NCI-H1417 (cell line): ENCODE data around the gene SLC39A13.
A peak's percentile ranks its signal among the peaks of the same experiment; 100 is the strongest.

Experiments
- DNase-seq, 3 experiments: peaks; one replicate each; lab custom pipeline; 2025; lab: John Stamatoyannopoulos, UW

Gene SLC39A13

GRCh38 chr11:47430524-47430923 lies 22.1 kb downstream of the SLC39A13 start:
- DNase-seq, result no peak

DNA sequence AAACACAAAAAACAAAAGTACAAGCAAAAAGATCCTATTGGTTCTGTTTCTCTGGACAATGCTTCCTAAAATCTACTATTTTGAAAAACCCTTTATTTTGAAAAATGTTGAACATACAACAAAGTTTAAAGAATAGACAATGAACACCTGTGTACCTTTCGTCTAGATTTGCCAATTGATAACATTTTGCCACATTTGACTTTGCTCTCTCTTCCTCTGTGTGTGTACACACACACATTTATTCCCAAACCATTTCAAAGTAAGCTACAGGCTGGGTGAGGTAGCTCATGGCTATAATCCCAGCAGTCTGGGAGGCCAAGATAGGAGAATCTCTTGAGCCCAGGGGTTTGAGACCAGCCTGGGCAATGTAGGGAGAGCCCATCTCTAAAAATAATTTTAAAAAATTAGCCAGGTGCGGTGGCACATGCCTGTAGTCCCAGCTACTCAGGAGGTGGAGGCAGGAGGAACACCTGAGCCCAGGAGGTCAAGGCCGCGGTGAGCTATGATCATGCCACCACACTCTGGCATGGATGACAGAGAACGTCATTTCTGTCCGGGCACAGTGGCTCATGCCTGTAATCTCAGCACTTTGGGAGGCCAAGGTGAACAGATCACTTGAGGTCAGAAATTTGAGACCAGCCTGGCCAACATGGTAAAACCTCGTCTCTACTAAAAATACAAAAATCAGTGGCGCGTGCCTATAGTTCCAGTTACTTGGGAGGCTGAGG lies 23.1 kb downstream of the SLC39A13 start:
- DNase-seq, result no peak

DNA sequence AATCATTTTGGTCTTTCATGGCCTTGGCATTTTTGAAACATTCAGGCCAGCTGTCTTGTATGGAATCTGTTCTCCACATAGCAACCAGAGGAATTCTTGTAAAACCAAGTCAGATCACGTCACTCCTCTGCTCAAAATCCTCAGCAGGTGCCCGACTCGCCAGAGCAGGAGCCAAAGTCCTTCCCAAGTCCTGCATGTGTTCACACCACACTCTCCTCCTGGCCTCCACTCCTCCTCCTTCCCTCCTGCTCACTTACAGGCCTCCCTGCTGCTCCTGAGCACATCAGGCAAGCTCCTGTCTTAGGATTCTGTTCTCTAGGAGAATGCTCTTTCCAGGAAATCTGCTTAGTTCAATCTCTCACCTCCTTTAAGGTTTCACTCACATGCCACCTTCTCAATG lies 24.8 kb downstream of the SLC39A13 start:
- no peak for DNase-seq

DNA sequence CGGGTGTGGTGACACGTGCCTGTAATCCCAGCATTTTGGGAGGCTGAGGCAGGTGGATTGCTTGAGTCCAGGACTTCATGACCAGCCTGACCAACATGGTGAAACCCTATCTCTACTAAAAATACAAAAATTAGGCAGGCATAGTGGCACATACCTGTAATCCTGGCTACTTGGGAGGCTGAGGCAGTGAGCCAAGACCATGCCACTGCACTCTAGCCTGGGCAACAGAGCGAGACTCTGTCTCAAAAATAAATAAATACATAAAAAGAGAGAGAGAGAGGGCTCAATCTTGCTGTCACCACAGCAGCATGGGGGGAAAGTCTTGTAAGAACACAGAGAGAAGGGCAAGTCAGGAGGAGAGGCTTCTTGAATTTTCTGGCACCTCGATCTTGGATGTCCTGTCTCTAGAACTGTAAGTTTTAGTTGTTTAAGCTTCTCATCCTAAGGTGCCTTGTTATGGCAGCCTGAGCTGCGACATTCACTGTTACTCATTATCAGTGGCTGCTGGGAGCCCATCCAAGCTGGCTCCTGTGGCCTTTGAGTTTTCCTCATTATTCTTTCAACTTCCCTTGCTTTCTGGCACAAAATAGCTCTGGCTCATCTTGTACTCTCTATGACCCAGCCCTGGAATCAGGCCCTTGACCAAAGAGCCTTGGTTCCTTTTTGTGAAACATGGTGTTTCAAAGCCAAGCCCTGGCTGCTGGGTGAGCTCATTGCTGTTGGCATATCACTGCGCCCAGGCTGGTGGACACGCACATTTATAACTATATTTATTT lies 25.8 kb downstream of the SLC39A13 start:
- no peak for DNase-seq

DNA sequence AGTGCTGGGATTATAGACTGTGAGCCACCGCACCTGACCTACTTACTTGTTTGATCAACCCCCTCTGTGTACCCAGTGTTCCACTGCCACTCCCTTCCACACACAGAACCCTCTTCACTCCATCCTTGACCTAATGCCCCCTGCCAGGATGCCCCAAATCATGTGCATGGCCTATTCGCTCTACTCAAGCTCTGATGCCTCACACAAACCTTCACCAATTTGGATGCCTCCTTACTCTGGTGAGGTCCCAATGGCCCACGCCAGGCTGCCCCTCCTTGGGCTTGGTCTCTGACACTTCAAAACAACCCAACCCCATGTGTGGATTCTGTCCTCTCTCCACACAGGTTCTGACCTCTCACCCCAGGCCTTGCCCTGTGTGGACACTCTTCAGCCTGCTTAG lies 27.3 kb downstream of the SLC39A13 start:
- no peak for DNase-seq

DNA sequence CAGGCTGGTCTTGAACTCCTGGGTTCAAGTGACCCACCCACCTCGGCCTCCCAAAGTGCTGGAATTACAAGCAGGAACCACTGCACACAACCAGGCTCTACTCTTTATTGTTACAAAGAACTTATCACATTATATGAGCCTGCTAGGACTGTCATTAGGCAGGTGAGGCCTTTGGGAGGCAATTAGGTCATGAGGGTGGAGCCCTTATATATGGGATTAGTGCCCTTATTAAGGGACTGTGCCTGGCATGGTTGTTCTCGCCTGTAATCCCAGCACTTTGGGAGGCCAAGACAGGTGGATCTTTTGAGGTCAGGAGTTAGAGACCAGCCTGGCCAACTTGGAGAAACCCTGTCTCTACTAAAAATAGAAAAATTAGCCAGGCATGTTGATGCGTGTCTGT lies 28.3 kb downstream of the SLC39A13 start:
- no peak for DNase-seq

GRCh38 chr11:47437218-47437745 lies 28.9 kb downstream of the SLC39A13 start:
- DNase-seq, result no peak

DNA sequence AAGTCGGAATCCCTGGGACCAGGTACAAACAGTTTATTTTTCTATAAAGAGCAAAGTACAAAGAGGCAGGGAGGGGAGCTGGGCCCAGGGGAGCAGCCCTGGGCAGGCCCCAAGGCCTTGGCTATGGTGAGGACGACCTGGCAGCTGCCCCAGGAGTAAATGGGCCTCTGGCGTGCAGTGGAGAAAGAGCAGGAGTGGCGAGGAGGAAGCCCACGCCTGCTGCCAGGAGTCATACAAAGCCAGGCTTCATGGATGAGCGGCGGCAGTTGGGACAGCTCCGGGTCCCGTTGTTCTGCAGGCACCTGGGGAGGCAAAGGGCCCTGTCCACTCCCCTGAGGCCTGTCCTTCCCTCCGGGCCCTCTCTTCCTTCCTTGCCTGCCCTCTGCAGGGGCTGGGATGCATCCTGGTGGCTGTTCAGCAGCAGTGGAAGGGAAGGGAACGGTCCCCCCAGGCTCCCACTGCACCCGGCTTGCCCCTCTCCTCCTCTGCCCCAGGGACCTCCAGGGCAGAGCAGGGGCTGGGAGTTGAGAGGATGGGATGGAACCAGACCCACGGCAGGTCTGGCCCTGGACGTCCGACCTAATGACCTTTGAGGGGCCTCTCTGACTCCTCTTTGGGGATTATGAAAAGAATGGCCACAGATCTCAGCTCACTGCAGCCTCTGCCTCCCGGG lies 29.5 kb downstream of the SLC39A13 start:
- DNase-seq, result no peak

DNA sequence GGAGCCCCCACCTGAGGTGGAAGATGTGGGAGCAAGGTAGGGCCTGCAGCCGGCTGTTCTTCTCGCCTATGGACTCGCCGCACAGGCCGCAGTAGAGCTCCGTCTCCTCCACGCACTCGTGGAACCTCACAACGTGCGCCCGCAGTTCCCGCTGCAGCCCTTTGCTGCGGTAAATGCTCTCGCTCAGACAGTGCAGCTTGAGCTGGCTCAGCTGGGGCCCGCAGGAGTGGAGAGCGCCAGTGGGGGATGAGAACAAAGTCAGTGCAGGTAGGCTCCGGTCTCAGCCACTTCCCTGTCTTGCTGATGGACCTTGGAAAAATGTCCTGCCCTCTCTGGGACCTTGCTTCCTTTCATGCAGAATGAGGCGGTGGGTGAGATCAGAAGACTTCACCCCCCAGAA lies 30.3 kb downstream of the SLC39A13 start:
- no peak for DNase-seq

GRCh38 chr11:47440054-47440476 lies 31.7 kb downstream of the SLC39A13 start:
- DNase-seq, result no peak

GRCh38 chr11:47441421-47441820 lies 33.0 kb downstream of the SLC39A13 start:
- no peak for DNase-seq

GRCh38 chr11:47442514-47442913 lies 34.1 kb downstream of the SLC39A13 start:
- no peak for DNase-seq

DNA sequence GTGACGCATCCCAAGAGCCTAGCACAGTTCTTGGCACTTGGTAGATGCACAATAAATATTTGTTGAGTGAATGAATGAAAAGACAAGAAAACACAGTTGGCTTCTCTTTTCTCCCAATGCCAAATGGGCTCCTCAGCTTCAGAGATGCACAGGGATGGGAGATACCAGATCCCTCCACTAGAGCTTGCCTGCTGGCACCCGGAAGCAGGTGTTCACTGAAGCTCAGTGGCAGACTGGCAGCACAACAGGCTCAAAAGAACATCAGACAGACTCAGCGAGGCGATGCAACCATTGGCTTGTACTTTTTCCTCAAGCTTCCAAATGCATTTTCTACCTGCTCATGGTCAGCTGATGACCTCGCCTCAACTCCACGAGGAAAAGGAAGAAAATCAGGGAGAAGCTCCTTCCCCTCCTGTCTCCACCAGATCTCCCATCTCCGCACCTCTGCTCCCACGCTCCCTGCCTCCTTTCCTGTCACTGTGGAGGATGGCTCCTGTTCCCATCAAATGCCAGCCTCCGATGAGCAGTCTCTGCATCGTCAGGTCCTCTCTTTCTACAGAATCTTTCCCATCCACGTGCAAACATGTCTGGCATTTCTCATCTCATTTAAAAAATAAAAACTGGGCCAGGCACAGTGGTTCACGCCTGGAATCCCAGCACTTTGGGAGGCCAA lies 34.8 kb downstream of the SLC39A13 start:
- DNase-seq, result peak in 2 of 3 experiments; percentile 26 to 36

- no peak for DNase-seq
These were observed 35.4 kb downstream of the SLC39A13 start for GRCh38 chr11:47443817-47444216.

GRCh38 chr11:47445840-47446239 lies 37.5 kb downstream of the SLC39A13 start:
- DNase-seq, result no peak

- DNase-seq, result no peak
These were observed 38.4 kb downstream of the SLC39A13 start for GRCh38 chr11:47446833-47447232.

DNA sequence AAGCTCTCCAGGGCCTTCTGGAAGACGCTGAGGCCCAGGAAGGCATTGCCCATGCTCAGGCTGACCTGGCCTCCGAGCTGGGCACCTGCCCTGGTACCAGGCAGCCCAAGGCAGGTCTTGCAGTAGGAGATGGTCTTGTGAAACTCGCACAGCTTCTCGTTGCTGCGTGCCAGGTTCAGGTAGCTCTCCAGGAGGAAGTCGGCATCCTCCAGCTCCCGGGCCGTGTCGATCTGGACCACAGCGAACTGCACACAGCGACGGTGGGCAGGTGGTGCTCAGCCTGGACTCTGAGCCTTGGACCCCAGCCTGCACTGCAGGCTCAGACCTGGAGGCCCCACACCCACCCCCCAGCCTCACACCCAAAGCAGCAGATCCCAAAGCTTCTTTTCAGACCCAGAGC lies 39.5 kb downstream of the SLC39A13 start:
- DNase-seq, result no peak

DNA sequence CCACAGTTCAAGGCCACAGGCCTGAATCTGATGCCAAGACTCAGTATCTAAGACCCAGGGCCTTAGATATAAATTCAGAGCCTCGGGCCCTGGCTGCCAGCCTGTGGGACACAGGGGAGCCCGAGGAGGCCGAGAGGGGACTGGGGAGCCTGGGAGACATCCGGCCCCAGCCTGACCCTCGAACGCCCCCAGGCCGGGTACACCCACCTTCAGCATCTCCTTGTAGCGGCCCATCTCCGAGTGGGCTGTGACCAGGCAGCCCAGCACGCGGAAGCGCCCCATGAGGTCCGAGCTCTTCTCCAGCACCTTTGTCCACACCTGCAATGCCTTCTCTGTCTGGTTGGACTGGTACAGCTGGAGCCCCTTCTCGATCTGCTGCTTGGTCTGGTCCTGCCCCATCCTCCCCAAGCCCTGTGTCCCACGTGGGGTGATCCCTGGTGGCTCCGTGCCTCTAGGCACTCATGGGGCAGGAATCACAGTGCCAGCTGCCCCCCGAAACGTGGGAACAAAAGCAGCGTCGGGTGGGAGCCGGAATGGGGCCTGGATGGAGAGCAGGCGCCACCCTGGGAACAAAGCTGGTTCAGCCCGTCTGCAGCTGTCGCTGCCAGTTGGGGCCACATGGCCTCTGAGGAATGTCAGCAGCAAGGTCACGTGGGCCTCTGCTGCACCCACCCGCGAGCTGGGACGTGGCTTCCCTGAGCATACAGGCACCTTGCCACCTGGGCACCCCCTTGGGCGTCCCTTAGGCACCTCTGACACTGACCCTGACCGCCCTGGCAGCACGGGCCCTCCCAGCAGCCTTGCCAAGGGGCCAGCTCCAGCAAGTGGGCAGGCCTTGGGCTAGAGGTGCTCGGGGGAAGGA lies 40.4 kb downstream of the SLC39A13 start, which contains the start of gene RAPSN:
TSS of gene RAPSN (minus strand) at position 571 of the 862 bp plus-strand sequence. CDS start at position 399, 172 bp downstream.
- DNase-seq, result no peak

- DNase-seq, result no peak
These were observed 41.2 kb downstream of the SLC39A13 start for GRCh38 chr11:47449541-47449940.

GRCh38 chr11:47451436-47451835 lies 43.0 kb downstream of the SLC39A13 start:
- no peak for DNase-seq

DNA sequence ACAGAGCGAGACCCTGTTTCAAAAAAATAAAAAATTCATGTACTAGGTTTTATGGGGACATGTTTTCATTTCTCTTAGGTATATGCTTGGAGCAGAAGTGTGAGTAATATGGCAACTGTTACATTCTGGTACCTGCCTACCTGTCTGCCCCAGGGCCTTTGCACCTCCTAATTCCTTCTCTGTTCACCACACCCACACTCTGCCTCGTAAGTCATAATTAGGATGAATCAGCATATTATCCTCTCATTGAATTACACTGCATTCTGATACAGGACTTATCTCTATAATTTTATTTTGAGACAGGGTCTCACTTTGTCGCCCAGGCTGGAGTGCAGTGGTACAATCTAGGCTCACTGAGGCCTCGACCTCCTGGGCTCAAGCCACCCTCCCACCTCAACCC lies 43.6 kb downstream of the SLC39A13 start:
- DNase-seq, result no peak
